H1 (cell line): ENCODE measurements around the gene ZMYM3. TPM values are rescaled to one million over a fixed set of nuclear protein-coding genes. Genes with fewer than 3 reads are reported as not detected.

Experiments used
- CTCF ChIA-PET: fragments of 300-600 bp; sonication (Branson Sonifier 250); formaldehyde crosslinking; loops from one replicate; lab custom pipeline; 2021; ENCODE audit not compliant: partially characterized antibody; lab: Charles Lee
- POLR2A ChIA-PET: fragments of 300-600 bp; sonication (Branson Sonifier 250); formaldehyde crosslinking; loops from one replicate; lab custom pipeline; 2021; ENCODE audit warnings: inconsistent platforms; ENCODE audit not compliant: partially characterized antibody; lab: Charles Lee
- DNase-seq, 2 experiments: peaks; one replicate each; pipeline versions ENCODE4 v3.0.0 to v3.0.0-alpha.2; 2010 to 2022; ENCODE audit warnings: low spot score in 2 of 2, low read depth in 1 of 2, mixed read lengths in 1 of 2
- FAIRE-seq: peaks from 2 replicates; lab custom pipeline; 2011; peaks lifted over from hg19 to GRCh38; lab: Jason Lieb, UNC
- H2AFZ ChIP-seq: 2 replicates; pipeline ENCODE4 v1.8.1; 2012; ENCODE audit warnings: low read length, inconsistent platforms
- H2AK5ac ChIP-seq: 2 replicates; pipeline ENCODE4 v1.6.1; 2013; ENCODE audit warnings: low read depth, low read length
- H2BK120ac ChIP-seq: replicated peaks from 2 replicates; pipeline ENCODE3; 2013; ENCODE audit warnings: low read depth, low read length, inconsistent platforms
- H2BK12ac ChIP-seq: 2 replicates; pipeline ENCODE4 v1.6.1; 2013; ENCODE audit warnings: low read depth, low read length
- H2BK15ac ChIP-seq: 2 replicates; pipeline ENCODE4 v1.6.1; 2013; ENCODE audit warnings: low read length
- H2BK20ac ChIP-seq: 2 replicates; pipeline ENCODE4 v1.6.1; 2013; ENCODE audit warnings: low read length
- H2BK5ac ChIP-seq: 2 replicates; pipeline ENCODE4 v1.6.1; 2013; ENCODE audit warnings: low read depth, low read length
- H3K14ac ChIP-seq: 2 replicates; pipeline ENCODE4 v1.6.1; 2013; ENCODE audit warnings: inconsistent platforms; ENCODE audit not compliant: insufficient read length
- H3K18ac ChIP-seq: 2 replicates; pipeline ENCODE4 v1.6.1; 2013; ENCODE audit warnings: low read length; ENCODE audit errors: extremely low read depth
- H3K23ac ChIP-seq: 2 replicates; pipeline ENCODE4 v1.6.1; 2013; ENCODE audit warnings: inconsistent platforms; ENCODE audit not compliant: insufficient read length
- H3K23me2 ChIP-seq: 2 replicates; pipeline ENCODE4 v1.6.1; 2013; ENCODE audit warnings: low read depth, low read length
- H3K27ac ChIP-seq: 2 replicates; pipeline ENCODE4 v1.6.1; 2011; ENCODE audit warnings: low read depth, low read length, inconsistent platforms
- H3K27me3 ChIP-seq, 4 experiments: replicated peaks in 1 of 4; 1 replicate in 1 of 4; 2 replicates in 3 of 4; pipeline versions ENCODE4 v1.6.1 to v1.8.1; 2011 to 2013; ENCODE audit warnings: low read length in 3 of 4, mild to moderate bottlenecking in 3 of 4, inconsistent platforms in 2 of 4, mixed read lengths in 2 of 4, moderate library complexity in 1 of 4; ENCODE audit not compliant: control insufficient read depth in 3 of 4, insufficient read depth in 3 of 4; ENCODE audit errors: extremely low read depth in 1 of 4
- H3K36me3 ChIP-seq, 4 experiments: 2 replicates each; pipeline versions ENCODE4 v1.6.1 to v1.8.1; 2011 to 2013; ENCODE audit warnings: mild to moderate bottlenecking in 4 of 4, low read length in 3 of 4, moderate library complexity in 2 of 4, control low read depth in 1 of 4, inconsistent platforms in 1 of 4; ENCODE audit not compliant: insufficient read depth in 4 of 4, control insufficient read depth in 2 of 4
- H3K4ac ChIP-seq: replicated peaks from 2 replicates; pipeline ENCODE3; 2013; ENCODE audit warnings: low read length, low read depth, mixed read lengths, inconsistent platforms; ENCODE audit not compliant: insufficient read length
- H3K4me1 ChIP-seq, 4 experiments: replicated peaks in 1 of 4; 1 replicate in 1 of 4; 2 replicates in 3 of 4; pipeline versions ENCODE4 v1.6.1 to v1.8.1; 2011 to 2013; ENCODE audit warnings: low read length in 3 of 4, inconsistent platforms in 2 of 4, mixed read lengths in 1 of 4; ENCODE audit not compliant: insufficient read depth in 4 of 4, control insufficient read depth in 3 of 4
- H3K4me2 ChIP-seq, 2 experiments: 2 replicates each; pipeline versions ENCODE4 v1.6.1 to v1.8.1; 2011 to 2013; ENCODE audit warnings: low read depth in 2 of 2, low read length in 2 of 2, control low read depth in 1 of 2, inconsistent platforms in 1 of 2, mild to moderate bottlenecking in 1 of 2; ENCODE audit not compliant: insufficient read depth in 1 of 2
- H3K4me3 ChIP-seq, 4 experiments: fragments of 200-600, 300-600 bp in 1 of 4; sonication (generic), shearing (Covaris generic), sonication (Bioruptor Twin) in 1 of 4; 2 replicates each; pipeline versions ENCODE4 v1.5.1 to v1.8.1; 2011 to 2016; ENCODE audit warnings: low read length in 4 of 4, low read depth in 3 of 4, control low read depth in 2 of 4, inconsistent platforms in 2 of 4, mild to moderate bottlenecking in 2 of 4, mixed read lengths in 1 of 4, moderate library complexity in 1 of 4; ENCODE audit not compliant: insufficient read depth in 2 of 4; ENCODE audit errors: extremely low read depth in 1 of 4
- H3K56ac ChIP-seq: replicated peaks from 2 replicates; pipeline ENCODE3; 2013; ENCODE audit warnings: low read depth, mild to moderate bottlenecking, mixed read lengths, low read length, inconsistent platforms; ENCODE audit not compliant: insufficient read length
- H3K79me1 ChIP-seq: 2 replicates; pipeline ENCODE4 v1.6.1; 2013; ENCODE audit warnings: low read depth, low read length, control low read depth
- H3K79me2 ChIP-seq, 2 experiments: 2 replicates each; pipeline versions ENCODE4 v1.6.1 to v1.8.1; 2012 to 2013; ENCODE audit warnings: low read length in 2 of 2, mild to moderate bottlenecking in 2 of 2, inconsistent platforms in 1 of 2; ENCODE audit not compliant: insufficient read depth in 2 of 2, control insufficient read depth in 1 of 2
- H3K9ac ChIP-seq, 4 experiments: replicated peaks in 1 of 4; 1 replicate in 1 of 4; 2 replicates in 3 of 4; pipeline versions ENCODE4 v1.6.1 to v1.8.1; 2011 to 2013; ENCODE audit warnings: low read depth in 3 of 4, low read length in 3 of 4, control low read depth in 2 of 4, mild to moderate bottlenecking in 2 of 4, moderate library complexity in 2 of 4, inconsistent platforms in 1 of 4; ENCODE audit errors: extremely low read depth in 1 of 4
- H3K9me3 ChIP-seq, 2 experiments: 2 replicates each; pipeline versions ENCODE4 v1.6.1 to v1.8.1; 2012 to 2013; ENCODE audit warnings: mild to moderate bottlenecking in 2 of 2, moderate library complexity in 2 of 2, control low read depth in 1 of 2, inconsistent platforms in 1 of 2, low read depth in 1 of 2, low read length in 1 of 2, mixed read lengths in 1 of 2; ENCODE audit not compliant: insufficient read depth in 2 of 2
- H4K20me1 ChIP-seq, 2 experiments: replicated peaks in 1 of 2; 2 replicates each; pipeline versions ENCODE3 to v1.8.1; 2011 to 2013; ENCODE audit warnings: inconsistent platforms in 2 of 2, low read length in 2 of 2, mild to moderate bottlenecking in 1 of 2; ENCODE audit not compliant: insufficient read depth in 2 of 2, control insufficient read depth in 1 of 2
- H4K5ac ChIP-seq: 2 replicates; pipeline ENCODE4 v1.6.1; 2013; ENCODE audit warnings: low read length, low read depth, mixed read lengths, inconsistent platforms; ENCODE audit not compliant: insufficient read length
- H4K8ac ChIP-seq: 2 replicates; pipeline ENCODE4 v1.8.0; 2013; ENCODE audit warnings: mild to moderate bottlenecking, moderate library complexity, low read length, inconsistent platforms; ENCODE audit not compliant: insufficient read depth; ENCODE audit errors: extremely low read depth
- H4K91ac ChIP-seq: replicated peaks from 2 replicates; pipeline ENCODE3; 2013; ENCODE audit warnings: low read length, mixed read lengths, inconsistent platforms; ENCODE audit not compliant: insufficient read length
- BCL11A ChIP-seq, 2 experiments: IDR thresholded peaks; one replicate each; pipeline ENCODE4 v1.6.1; 2011; ENCODE audit warnings: low read depth in 2 of 2, low read length in 2 of 2, mild to moderate bottlenecking in 2 of 2
- BRCA1 ChIP-seq: IDR thresholded peaks from 2 replicates; pipeline ENCODE4 v1.6.1; 2012; ENCODE audit warnings: low read depth, low read length, improper control_type of control experiment
- CBX5 ChIP-seq: fragments of 300-800, 300-1000 bp; sonication (generic); IDR thresholded peaks from 2 replicates; pipeline ENCODE4 v1.7.1; 2016; ENCODE audit warnings: antibody characterized with exemption, low read length, low read depth
- CEBPB ChIP-seq: IDR thresholded peaks from 2 replicates; pipeline ENCODE4 v1.6.1; 2012; ENCODE audit warnings: low read depth, low read length
- CREB1 ChIP-seq: IDR thresholded peaks from 2 replicates; pipeline ENCODE4 v1.6.1; 2012; ENCODE audit warnings: inconsistent platforms
- CTBP2 ChIP-seq: IDR thresholded peaks from 2 replicates; pipeline ENCODE4 v1.7.0; 2011; ENCODE audit warnings: borderline replicate concordance, mild to moderate bottlenecking, moderate library complexity, mixed read lengths, low read length; ENCODE audit not compliant: insufficient read depth, insufficient read length
- FOSL1 ChIP-seq: IDR thresholded peaks from 2 replicates; pipeline ENCODE4 v1.6.1; 2011; ENCODE audit warnings: mild to moderate bottlenecking, low read depth, low read length, moderate library complexity; ENCODE audit not compliant: insufficient read depth
- JUN ChIP-seq: IDR thresholded peaks from 2 replicates; pipeline ENCODE4 v1.6.1; 2011; ENCODE audit warnings: low read depth, mild to moderate bottlenecking, improper control_type of control experiment, low read length
- POLR2A ChIP-seq, 2 experiments: IDR thresholded peaks; 1 replicate in 1 of 2; 2 replicates in 1 of 2; pipeline ENCODE4 v1.6.1; 2011; ENCODE audit warnings: low read depth in 2 of 2, low read length in 2 of 2, mild to moderate bottlenecking in 2 of 2; ENCODE audit errors: control extremely low read depth in 1 of 2
- RXRA ChIP-seq: IDR thresholded peaks from 2 replicates; pipeline ENCODE4 v1.6.1; 2011; ENCODE audit warnings: low read depth, mild to moderate bottlenecking, low read length, moderate library complexity; ENCODE audit not compliant: insufficient read depth
- WGBS, 2 experiments: shearing (Covaris generic) in 1 of 2; methylation state at CpG; one replicate each; pipeline versions ENCODE4 v1.1.6 to v1.1.7; 2013 to 2015; ENCODE audit warnings: low lambda C conversion rate in 2 of 2, mixed read lengths in 2 of 2, inconsistent platforms in 1 of 2, low coverage in 1 of 2, missing lambda C conversion rate in 1 of 2; ENCODE audit not compliant: insufficient replicate concordance in 2 of 2, insufficient coverage in 1 of 2, insufficient read length in 1 of 2; ENCODE audit errors: extremely low coverage in 1 of 2, missing lambda C conversion rate in 1 of 2; 5-methylcytosine and 5-hydroxymethylcytosine counted together
- polyA plus RNA-seq, 7 experiments: library from polyadenylated mRNA; depleted of rRNA in 3 of 7; stranded (reverse) in 5 of 7; unstranded in 2 of 7; fragments of >200 nt in 5 of 7; fragments of 200-250 nt in 2 of 7; gene quantifications; 1 replicate in 5 of 7; 2 replicates in 1 of 7; 4 replicates in 1 of 7; pipeline versions ENCODE4 v1.2.1 to v1.2.3, GENCODE V29; 2011 to 2013; ENCODE audit warnings: missing spikeins in 2 of 7, mixed read lengths in 2 of 7
- total RNA-seq: library from RNA; stranded (reverse); fragmentation: NEBNext Ultra II Directional; extraction: Animal tissue kit (Norgen Biotek cat#: 25700); gene quantifications from 2 replicates; pipeline ENCODE4 v1.2.1, GENCODE V29; 2021

Gene ZMYM3
- total and polyA plus RNA-seq, 2 of the 8 experiments (the other 6 are each of a cell fraction or from before 2014, with no cell fraction given), result 56.7 to 82.0 TPM

GRCh38 chrX:71210816-71211215 is 43.1 kb downstream of the ZMYM3 start:
- no peaks in the 10 kb centered on the region for H3K23me2 ChIP-seq
- no peak overlapping the region for H4K8ac ChIP-seq
- no peaks in the 10 kb centered on the region for H3K27me3 ChIP-seq
- H2BK120ac ChIP-seq, result no peak overlapping the region
- H3K4me2 ChIP-seq, result no peak overlapping the region
- TF ChIP-seq BRCA1 (no peak), FOSL1 (no peak), POLR2A (IDR thresholded peaks at IDR 0.05; ENCODE audit: control extremely low read depth in 1 of 2, low read depth in 2 of 2, low read length in 2 of 2) (no peak), CREB1 (no peak), JUN (no peak), CEBPB (no peak), CBX5 (no peak), CTBP2 (no peak), BCL11A (IDR thresholded peaks at IDR 0.05; ENCODE audit: low read depth in 2 of 2, low read length in 2 of 2) (no peak), RXRA (no peak)
- DNase-seq (no peak), FAIRE-seq (no peak)
- H3K18ac ChIP-seq, result no peak overlapping the region
- H2BK20ac ChIP-seq, result no peak overlapping the region
- H3K9me3 ChIP-seq, result no peaks in the 10 kb centered on the region
- H3K36me3 ChIP-seq, result no peaks in the 10 kb centered on the region
- no peak overlapping the region for H2AK5ac ChIP-seq
- no peak overlapping the region for H2AFZ ChIP-seq
- 100% methylated on average over 3 of the region's 3 CpGs; no CpG with 5 or more reads in 1 of the 2 experiments for WGBS, 2 experiments
- POLR2A ChIA-PET, result no interaction called here
- no peak overlapping the region for H3K4ac ChIP-seq
- no peak overlapping the region for H4K91ac ChIP-seq
- CTCF ChIA-PET, result no interaction called here
- no peak overlapping the region for H3K56ac ChIP-seq
- H4K20me1 ChIP-seq, result no peaks in the 10 kb centered on the region
- no peak overlapping the region for H2BK12ac ChIP-seq
- no peak overlapping the region for H2BK5ac ChIP-seq
- no peaks in the 10 kb centered on the region for H3K79me2 ChIP-seq
- H2BK15ac ChIP-seq, result no peak overlapping the region
- H3K4me1 ChIP-seq, result no peaks in the 10 kb centered on the region
- no peaks in the 10 kb centered on the region for H3K79me1 ChIP-seq
- no peak overlapping the region for H3K27ac ChIP-seq
- H3K23ac ChIP-seq, result no peak overlapping the region
- H4K5ac ChIP-seq, result no peak overlapping the region
- H3K14ac ChIP-seq, result no peak overlapping the region
- H3K4me3 ChIP-seq, result no peak overlapping the region
- H3K9ac ChIP-seq, result no peak overlapping the region; a peak in 1 of 7 replicates
